Hepatocyte (in vitro differentiated cells): Measurements from ENCODE around the gene SLCO3A1. TPM values are rescaled to one million over a fixed set of nuclear protein-coding genes. Genes with fewer than 3 reads are reported as not detected.

ENCODE experiments used
- DNase-seq: peaks from one replicate; pipeline ENCODE4 v3.0.0-alpha.2; 2016; ENCODE audit warnings: low spot score
- H2AFZ ChIP-seq: fragments of 200-600 bp; sonication (generic); 2 replicates; pipeline ENCODE4 v1.6.0; 2016; ENCODE audit warnings: antibody characterized with exemption, mild to moderate bottlenecking
- H3K27ac ChIP-seq: fragments of 200-600 bp; sonication (generic); 2 replicates; pipeline ENCODE4 v1.5.1; 2016; ENCODE audit warnings: mild to moderate bottlenecking
- H3K27me3 ChIP-seq: fragments of 200-600 bp; sonication (generic); 2 replicates; pipeline ENCODE4 v1.6.1; 2016
- H3K36me3 ChIP-seq: fragments of 200-600 bp; sonication (generic); replicated peaks from 2 replicates; pipeline ENCODE4 v1.5.1; 2016; ENCODE audit warnings: low read depth; ENCODE audit not compliant: insufficient read depth
- H3K4me1 ChIP-seq: fragments of 200-600 bp; sonication (generic); 2 replicates; pipeline ENCODE4 v1.5.1; 2016; ENCODE audit warnings: mild to moderate bottlenecking, moderate library complexity; ENCODE audit not compliant: insufficient read depth
- H3K4me2 ChIP-seq: fragments of 200-600 bp; sonication (generic); 2 replicates; pipeline ENCODE4 v1.6.0; 2016
- H3K4me3 ChIP-seq: fragments of 200-600 bp; sonication (generic); 2 replicates; pipeline ENCODE4 v1.5.1; 2016; ENCODE audit warnings: mild to moderate bottlenecking
- H3K79me2 ChIP-seq: fragments of 200-600 bp; sonication (generic); 2 replicates; pipeline ENCODE4 v1.6.0; 2017; ENCODE audit warnings: mild to moderate bottlenecking
- H3K9me2 ChIP-seq: fragments of 200-600 bp; sonication (generic); replicated peaks from 2 replicates; pipeline ENCODE4 v1.6.0; 2017; ENCODE audit warnings: mild to moderate bottlenecking; ENCODE audit not compliant: insufficient read depth
- H3K9me3 ChIP-seq: fragments of 200-600 bp; sonication (generic); 2 replicates; pipeline ENCODE4 v1.5.1; 2016; ENCODE audit warnings: low read depth, mild to moderate bottlenecking
- H4K20me1 ChIP-seq: fragments of 200-600 bp; sonication (generic); 2 replicates; pipeline ENCODE4 v1.6.0; 2016; ENCODE audit warnings: mild to moderate bottlenecking; ENCODE audit not compliant: insufficient read depth, poor library complexity, severe bottlenecking
- CTCF ChIP-seq: fragments of 200-600 bp; sonication (generic); IDR thresholded peaks from 2 replicates; pipeline ENCODE4 v1.5.1; 2016; ENCODE audit warnings: antibody characterized with exemption, mild to moderate bottlenecking; ENCODE audit not compliant: poor library complexity
- EZH2 ChIP-seq: fragments of 200-600 bp; sonication (generic); IDR thresholded peaks from 2 replicates; pipeline ENCODE4 v1.6.1; 2016; ENCODE audit warnings: antibody characterized with exemption, mild to moderate bottlenecking, borderline replicate concordance
- EZH2phosphoT487 ChIP-seq: fragments of 200-600 bp; sonication (generic); IDR thresholded peaks from one replicate; pipeline ENCODE4 v1.6.1; 2018; ENCODE audit warnings: antibody characterized with exemption, mild to moderate bottlenecking, low read depth, moderate library complexity; ENCODE audit not compliant: unreplicated experiment, severe bottlenecking
- WGBS: methylation state at CpG from one replicate; pipeline ENCODE4 v1.1.6; 2016; ENCODE audit warnings: low lambda C conversion rate; ENCODE audit errors: missing lambda C conversion rate; 5-methylcytosine and 5-hydroxymethylcytosine counted together
- polyA plus RNA-seq: library from polyadenylated mRNA; unstranded; fragments of >200 nt; fragmentation: Nextera tagmentation; extraction: Ambion mirVana; gene quantifications from 2 replicates; pipeline ENCODE4 v1.2.1, GENCODE V29; 2016
- total RNA-seq: library from RNA; depleted of rRNA; stranded (reverse); fragments of >200 nt; gene quantifications from 2 replicates; pipeline ENCODE4 v1.2.3, GENCODE V29; 2014

SLCO3A1 gene
- total and polyA plus RNA-seq, 2 experiments from 2014 or later = 1.3 to 5.4 TPM

GRCh38 chr15:92152983-92153382, 299.5 kb downstream of the SLCO3A1 start:
- no peak for TF ChIP-seq CTCF
- H3K36me3 ChIP-seq = no peaks in the 10 kb centered on the region
- H3K27me3 ChIP-seq = no peaks in the 10 kb centered on the region
- 95% methylated on average over 1 of the region's 1 CpG for WGBS
- H3K27ac ChIP-seq = no peak overlapping the region
- H3K9me3 ChIP-seq = no peaks in the 10 kb centered on the region
- H3K4me2 ChIP-seq = no peak overlapping the region
- H3K4me3 ChIP-seq = no peak overlapping the region
- H3K79me2 ChIP-seq = no peaks in the 10 kb centered on the region
- no peaks in the 10 kb centered on the region for H3K9me2 ChIP-seq
- H4K20me1 ChIP-seq = no peaks in the 10 kb centered on the region
- H3K4me1 ChIP-seq = peaks cover 2% of the 10 kb centered on the region
- DNase-seq = no peak
- no peak overlapping the region for H2AFZ ChIP-seq

GRCh38 chr15:92153620-92154019, 300.1 kb downstream of the SLCO3A1 start:
- Histone ChIP-seq H3K36me3 (no peaks in the 10 kb centered on the region), H3K27me3 (no peaks in the 10 kb centered on the region), H3K4me2 (no peak overlapping the region), H3K27ac (no peak overlapping the region), H3K9me3 (no peaks in the 10 kb centered on the region), H3K9me2 (no peaks in the 10 kb centered on the region), H3K4me3 (no peak overlapping the region), H4K20me1 (no peaks in the 10 kb centered on the region), H3K4me1 (peaks cover 5% of the 10 kb centered on the region), H2AFZ (no peak overlapping the region), H3K79me2 (no peaks in the 10 kb centered on the region)
- DNase-seq = no peak
- TF ChIP-seq EZH2 (no peak), CTCF (no peak), EZH2phosphoT487 (no peak)
- WGBS = 95% methylated on average over 3 of the region's 3 CpGs

DNA sequence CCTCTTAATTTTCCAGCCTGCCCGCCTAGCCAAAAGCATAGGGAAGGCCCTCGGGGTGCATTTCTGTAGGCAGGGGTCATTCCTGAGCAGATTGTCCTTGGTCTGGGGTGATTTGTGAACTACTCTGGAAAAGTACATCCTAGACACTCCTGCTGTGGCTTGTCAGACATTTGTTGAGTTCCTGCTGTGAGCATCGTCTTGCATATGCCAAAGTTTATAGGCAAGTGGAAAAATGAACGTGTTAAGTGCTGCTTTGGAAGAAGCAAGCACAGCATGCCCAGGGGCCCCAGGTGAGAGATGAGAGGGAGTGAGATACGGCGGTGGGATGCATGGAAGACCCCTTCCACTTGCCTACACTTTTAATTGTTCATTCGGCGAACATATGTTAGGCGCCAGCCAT, 302.4 kb downstream of the SLCO3A1 start:
- no peak for TF ChIP-seq EZH2phosphoT487
- no peak for TF ChIP-seq EZH2
- no peak for TF ChIP-seq CTCF
- no peak overlapping the region for H2AFZ ChIP-seq
- H3K9me3 ChIP-seq = no peaks in the 10 kb centered on the region
- H4K20me1 ChIP-seq = no peaks in the 10 kb centered on the region
- no peak overlapping the region for H3K4me2 ChIP-seq
- no peak overlapping the region for H3K4me3 ChIP-seq
- no peaks in the 10 kb centered on the region for H3K36me3 ChIP-seq
- no peak overlapping the region for H3K27ac ChIP-seq
- H3K4me1 ChIP-seq = peaks cover 5% of the 10 kb centered on the region
- H3K9me2 ChIP-seq = no peaks in the 10 kb centered on the region
- WGBS = 87% methylated on average over 9 of the region's 9 CpGs
- H3K79me2 ChIP-seq = no peaks in the 10 kb centered on the region
- DNase-seq = no peak
- no peaks in the 10 kb centered on the region for H3K27me3 ChIP-seq

DNA sequence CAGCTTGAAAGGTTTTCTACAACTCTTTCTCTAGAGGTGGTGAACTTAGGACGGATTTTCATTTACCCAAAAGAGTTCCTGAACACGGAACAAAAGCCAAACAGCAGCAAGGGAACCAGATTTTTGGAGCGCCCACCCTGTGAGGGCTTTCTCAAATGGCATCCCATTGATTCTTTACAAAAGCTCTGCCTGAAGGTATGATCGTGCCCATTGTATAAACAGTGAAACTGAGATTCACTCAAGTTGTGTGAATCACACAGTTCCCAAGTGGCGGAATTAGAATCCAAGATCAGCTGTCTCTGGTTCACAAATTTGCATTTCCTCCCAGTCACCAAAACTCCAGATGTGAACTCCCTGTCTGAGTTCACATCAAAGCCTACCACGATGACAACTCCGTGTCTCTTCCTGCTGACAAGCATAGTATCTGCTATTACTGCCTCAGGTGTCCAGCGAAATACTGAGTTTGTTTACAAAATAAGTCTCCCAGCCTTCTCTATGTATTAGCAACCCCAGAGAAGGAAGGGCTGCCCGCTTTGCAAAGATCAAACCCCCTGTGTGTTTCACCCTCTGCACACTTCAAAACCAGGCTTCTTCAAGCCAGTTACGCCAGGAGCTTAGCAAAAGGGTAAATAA, 304.3 kb downstream of the SLCO3A1 start:
- Histone ChIP-seq H3K9me3 (no peaks in the 10 kb centered on the region), H3K9me2 (no peaks in the 10 kb centered on the region), H3K27ac (peak overlapping the region; percentile 41), H3K4me3 (no peak overlapping the region), H3K4me2 (no peak overlapping the region), H3K79me2 (no peaks in the 10 kb centered on the region), H2AFZ (no peak overlapping the region), H4K20me1 (no peaks in the 10 kb centered on the region), H3K27me3 (no peaks in the 10 kb centered on the region), H3K36me3 (no peaks in the 10 kb centered on the region), H3K4me1 (peaks cover 5% of the 10 kb centered on the region)
- TF ChIP-seq CTCF = no peak
- no peak for TF ChIP-seq EZH2
- no peak for TF ChIP-seq EZH2phosphoT487
- DNase-seq = no peak
- 73% methylated on average over 10 of the region's 10 CpGs for WGBS
